HepG2 (cell line): ENCODE results near the gene RBBP8NL. TPM values are rescaled to one million over a fixed set of nuclear protein-coding genes. Genes with fewer than 3 reads are reported as not detected.

Source experiments
- ATAC-seq: fragments of 200-7000 bp; cut with Tn5 transposase; 3 replicates; pipeline ENCODE4 v1.9.1; 2020; ENCODE audit warnings: mild to moderate bottlenecking, moderate library complexity
- BruUV-seq: library from RNA; stranded (reverse); fragments of 400-500 nt; replicated peaks from 2 replicates; lab custom pipeline; 2021; lab: Mats Ljungman, UMichigan
- CTCF ChIA-PET: fragments of 300-600 bp; formaldehyde crosslinking; extraction: SDS; loops from one replicate; lab custom pipeline; 2021; ENCODE audit warnings: low total read pairs, inconsistent platforms, low intra/inter-chr PET ratio; lab: Yijun Ruan, JAX
- POLR2A ChIA-PET: fragments of 350-600 bp; sonication (Branson Sonifier 250); formaldehyde crosslinking; loops from one replicate; lab custom pipeline; 2020; ENCODE audit warnings: antibody characterized with exemption, inconsistent platforms; lab: Yijun Ruan, JAX
- DNase-seq: peaks from one replicate; pipeline ENCODE4 v3.0.0-alpha.2; 2015; ENCODE audit warnings: low spot score
- FAIRE-seq: peaks from 3 replicates; lab custom pipeline; 2011; peaks lifted over from hg19 to GRCh38; lab: Jason Lieb, UNC
- H2AFZ ChIP-seq: one replicate; pipeline ENCODE4 v1.6.1; 2011; ENCODE audit warnings: low read length, inconsistent platforms
- H3K27ac ChIP-seq: fragments of 300-600 bp; 3 replicates; pipeline ENCODE4 v1.8.0; 2011; ENCODE audit warnings: mixed run types, mild to moderate bottlenecking, mixed read lengths, low read length, inconsistent platforms; ENCODE audit not compliant: insufficient read depth; ENCODE audit errors: extremely low read length
- H3K27me3 ChIP-seq, 2 experiments: fragments of 200-600 bp in 1 of 2; 2 replicates in 1 of 2; 3 replicates in 1 of 2; pipeline versions ENCODE4 v1.6.0 to v1.8.0; 2011; ENCODE audit warnings: low read length in 2 of 2, mild to moderate bottlenecking in 2 of 2, moderate library complexity in 2 of 2, inconsistent platforms in 1 of 2; ENCODE audit not compliant: insufficient read depth in 2 of 2, control insufficient read depth in 1 of 2
- H3K36me3 ChIP-seq, 2 experiments: fragments of 200-600 bp in 1 of 2; replicated peaks in 1 of 2; 2 replicates in 1 of 2; 3 replicates in 1 of 2; pipeline versions ENCODE4 v1.5.1 to v1.8.0; 2011; ENCODE audit warnings: low read length in 2 of 2, inconsistent platforms in 1 of 2; ENCODE audit not compliant: insufficient read depth in 2 of 2, control insufficient read depth in 1 of 2
- H3K4me1 ChIP-seq: 2 replicates; pipeline ENCODE4 v1.5.1; 2012; ENCODE audit warnings: low read length, inconsistent platforms; ENCODE audit not compliant: insufficient read depth
- H3K4me2 ChIP-seq: 2 replicates; pipeline ENCODE4 v1.6.0; 2011; ENCODE audit warnings: low read depth, low read length, inconsistent platforms
- H3K4me3 ChIP-seq, 3 experiments: fragments of 200-600 bp in 1 of 3; sonication (generic), shearing (Covaris generic) in 1 of 3; replicated peaks in 1 of 3; 2 replicates each; pipeline ENCODE4 v1.5.1; 2011 to 2016; ENCODE audit warnings: low read length in 3 of 3, inconsistent platforms in 2 of 3, low read depth in 2 of 3, mild to moderate bottlenecking in 2 of 3, control low read depth in 1 of 3, mixed read lengths in 1 of 3; ENCODE audit not compliant: insufficient read depth in 1 of 3
- H3K79me2 ChIP-seq: one replicate; pipeline ENCODE4 v1.6.1; 2011; ENCODE audit warnings: low read length, inconsistent platforms; ENCODE audit not compliant: insufficient read depth
- H3K9ac ChIP-seq: 2 replicates; pipeline ENCODE4 v1.6.0; 2011; ENCODE audit warnings: mild to moderate bottlenecking, low read depth, low read length, inconsistent platforms; ENCODE audit not compliant: insufficient read depth
- H3K9me3 ChIP-seq: 2 replicates; pipeline ENCODE4 v1.5.1; 2012; ENCODE audit warnings: mild to moderate bottlenecking, low read length
- H4K20me1 ChIP-seq: 2 replicates; pipeline ENCODE4 v1.6.0; 2011; ENCODE audit warnings: inconsistent platforms, mild to moderate bottlenecking, low read length, moderate library complexity; ENCODE audit not compliant: insufficient read depth
- MTF2 ChIP-seq: sonication (generic); formaldehyde crosslinking; IDR thresholded peaks from 2 replicates; pipeline ENCODE4 v1.5.0; 2020; ENCODE audit warnings: missing genetic modification reagents, borderline replicate concordance
- NONO ChIP-seq, 2 experiments: fragments of 450-650 bp in 1 of 2; sonication (generic) in 1 of 2; formaldehyde crosslinking in 1 of 2; IDR thresholded peaks in 1 of 2; conservative IDR thresholded peaks in 1 of 2; 2 replicates each; pipeline versions ENCODE4 v1.6.1 to v1.8.0; 2017 to 2022; ENCODE audit warnings: mild to moderate bottlenecking in 1 of 2, missing genetic modification reagents in 1 of 2, moderate library complexity in 1 of 2
- THAP9 ChIP-seq: sonication (generic); formaldehyde crosslinking; IDR thresholded peaks from 2 replicates; pipeline ENCODE4; 2020; ENCODE audit warnings: missing genetic modification reagents, mild to moderate bottlenecking, borderline replicate concordance
- ZNF460 ChIP-seq: sonication (generic); formaldehyde crosslinking; IDR thresholded peaks from 2 replicates; pipeline ENCODE4 v1.5.1; 2020; ENCODE audit warnings: missing genetic modification reagents, mild to moderate bottlenecking, borderline replicate concordance
- ZSCAN25 ChIP-seq: sonication (generic); formaldehyde crosslinking; IDR thresholded peaks from 2 replicates; pipeline ENCODE4 v1.8.0; 2022; ENCODE audit warnings: mild to moderate bottlenecking, missing genetic modification reagents
- WGBS: methylation state at CpG from one replicate; pipeline ENCODE4 v1.1.6; 2017; ENCODE audit warnings: low lambda C conversion rate; 5-methylcytosine and 5-hydroxymethylcytosine counted together
- in situ Hi-C: cut with HindIII; loops from 2 replicates; pipeline ENCODE4 v1.10.0; 2017; ENCODE audit warnings: low pct_unique_long_range_greater_than_20kb; ENCODE audit not compliant: extremely low pct_ligation_motif_present
- intact Hi-C: fragments of 100-400 bp; cut with micrococcal nuclease; formaldehyde crosslinking; loops from one replicate; pipeline ENCODE4 v1.10.0; 2022; ENCODE audit not compliant: unreplicated experiment
- polyA plus RNA-seq, 8 experiments: library from polyadenylated mRNA; depleted of rRNA in 3 of 8; stranded (reverse) in 7 of 8; unstranded in 1 of 8; fragments of >200 nt; fragmentation: Illumina TruSeq in 4 of 8; extraction: Trizol in 4 of 8; gene quantifications; 2 replicates each; pipeline versions ENCODE4 v1.2.1 to v1.2.3, GENCODE V29; 2011 to 2016; ENCODE audit warnings: low read depth in 4 of 8, missing spikeins in 1 of 8, mixed read lengths in 1 of 8; ENCODE audit not compliant: insufficient read depth in 1 of 8
- total RNA-seq, 5 experiments: library from RNA; depleted of rRNA; stranded (reverse); fragments of >200 nt; fragmentation: Illumina TruSeq; extraction: Trizol; gene quantifications; 2 replicates each; pipeline ENCODE4 v1.2.3, GENCODE V29; 2016; ENCODE audit warnings: low read depth in 1 of 5

Gene RBBP8NL
- total and polyA plus RNA-seq, 2 of the 13 experiments (the other 11 are each of a cell fraction or from before 2014, with no cell fraction given): 0.69 to 0.86 TPM

DNA sequence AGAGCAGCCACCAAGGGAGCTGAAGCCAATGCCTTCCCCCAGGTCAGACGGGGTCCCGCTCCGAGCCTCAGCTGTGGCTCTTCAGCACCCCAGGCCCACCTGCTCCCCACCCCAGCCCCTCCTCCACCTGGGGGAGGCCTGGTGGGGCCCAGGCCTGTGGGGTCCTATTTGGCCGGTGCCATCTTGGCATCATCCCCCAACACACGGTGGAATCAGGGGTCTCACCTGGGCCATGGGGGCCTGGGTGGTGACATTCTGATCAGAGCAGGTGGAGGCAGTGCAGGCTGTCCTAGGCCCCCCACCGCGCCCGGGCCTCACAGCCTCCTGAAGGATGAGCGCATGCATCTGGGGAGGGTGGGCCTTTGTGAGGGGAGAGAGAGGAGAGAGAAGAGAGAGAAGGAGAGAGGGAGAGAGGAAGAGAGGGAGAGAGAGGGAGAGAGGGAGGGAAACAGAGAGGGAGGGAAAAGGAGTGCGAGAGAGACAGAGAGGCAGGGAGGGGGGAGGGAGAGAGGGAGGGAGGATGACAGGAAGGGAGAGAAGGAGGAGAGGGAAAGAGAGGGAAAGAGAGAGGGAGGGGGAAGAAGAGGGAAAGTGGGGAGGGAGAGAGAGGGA, 23.9 kb upstream of the RBBP8NL start:
- ChIA-PET CTCF (no interaction called here), POLR2A (no interaction called here)
- Histone ChIP-seq H3K4me1 (no peaks in the 10 kb centered on the region), H3K9ac (no peak overlapping the region), H4K20me1 (no peaks in the 10 kb centered on the region; the same call in 1 of the 2 replicates), H3K79me2 (no peaks in the 10 kb centered on the region), H3K27ac (no peak overlapping the region), H3K36me3 (no peaks in the 10 kb centered on the region), H3K4me2 (no peak overlapping the region), H3K9me3 (no peaks in the 10 kb centered on the region), H2AFZ (no peak overlapping the region), H3K4me3 (no peak overlapping the region), H3K27me3 (peaks cover 36 to 78% of the 10 kb centered on the region in 2 experiments; a peak in 4 of 5 replicates)
- in situ Hi-C loops (no loop called here), intact Hi-C loops (no loop called here)
- ATAC-seq: no peak
- 55% methylated on average over 7 of the region's 10 CpGs for WGBS
- no peak for TF ChIP-seq ZNF460 (CRISPR knock-in tag)
- no peak for TF ChIP-seq MTF2 (CRISPR knock-in tag)
- no peak for TF ChIP-seq THAP9 (CRISPR knock-in tag)
- TF ChIP-seq ZSCAN25 (CRISPR knock-in tag): no peak
- 0 out of 2 replicates have a peak, but pooled peaks have one; percentile 6 for TF ChIP-seq NONO (IDR thresholded peaks at IDR 0.05)
- no peak for TF ChIP-seq NONO (CRISPR knock-in tag; conservative IDR thresholded peaks at IDR 0.05)
- FAIRE-seq: no peak
- DNase-seq: no peak
- no TSS peak for BruUV-seq
